Type B pancreatic cell (in vitro differentiated cells): ENCODE measurements around the gene ZNF396. TPM values are rescaled to one million over a fixed set of nuclear protein-coding genes. Genes with fewer than 3 reads are reported as not detected.

Experiments
- DNase-seq: peaks from one replicate; pipeline ENCODE4 v3.0.0; 2021; ENCODE audit warnings: mixed read lengths; ENCODE audit not compliant: unreplicated experiment; ENCODE audit errors: extremely low spot score
- H3K27ac Mint-ChIP-seq: 2 replicates; pipeline ENCODE4 v1.8.0; 2021; ENCODE audit warnings: mild to moderate bottlenecking, mixed read lengths
- H3K27me3 Mint-ChIP-seq: 2 replicates; pipeline ENCODE4 v1.8.0; 2021; ENCODE audit warnings: mixed read lengths
- H3K36me3 Mint-ChIP-seq: 2 replicates; pipeline ENCODE4 v1.8.0; 2021; ENCODE audit warnings: mixed read lengths
- H3K4me1 Mint-ChIP-seq: one replicate; pipeline ENCODE4 v1.8.0; 2021; ENCODE audit warnings: mixed read lengths; ENCODE audit not compliant: unreplicated experiment
- H3K4me3 Mint-ChIP-seq: 2 replicates; pipeline ENCODE4 v1.8.0; 2021; ENCODE audit warnings: mild to moderate bottlenecking, mixed read lengths
- H3K9me3 Mint-ChIP-seq: 2 replicates; pipeline ENCODE4 v1.8.0; 2021; ENCODE audit warnings: mixed read lengths
- CTCF ChIP-seq: fragments of 200-600 bp; sonication (generic); conservative IDR thresholded peaks from 2 replicates; pipeline ENCODE4 v1.5.0; 2021; ENCODE audit warnings: antibody characterized with exemption, mild to moderate bottlenecking
- long read RNA-seq: library from polyadenylated mRNA; unstranded; transcript quantifications from one replicate; pipeline ENCODE4 v2.0.0, GENCODE V29; 2020
- total RNA-seq: library from RNA; stranded (reverse); gene quantifications from 2 replicates; pipeline ENCODE4 v1.2.1, GENCODE V29; 2021; ENCODE audit warnings: low replicate concordance

The ZNF396 gene
- total RNA-seq, result 4.8 and 4.9 TPM in 2 replicates
- long read RNA-seq, transcript ZNF396-206 (4 exons, 2,752 nt), result major isoform, 8 of 13 reads
- long read RNA-seq, partial matches to known transcripts, result 1 of 13 reads
- long read RNA-seq, other reads (novel, unspliced or antisense), result 3 of 13 reads

- peaks cover 31% of the 10 kb centered on the region for H3K27me3 Mint-ChIP-seq
- DNase-seq, result peak; percentile 80
- no peak for TF ChIP-seq CTCF
- H3K4me1 Mint-ChIP-seq, result no peaks in the 10 kb centered on the region
- H3K27ac Mint-ChIP-seq, result peak within 1 kb of the TSS; percentile 48
- H3K36me3 Mint-ChIP-seq, result no peaks in the 10 kb centered on the region
- peak within 1 kb of the TSS; percentile 90 for H3K4me3 Mint-ChIP-seq
- no peaks in the 10 kb centered on the region for H3K9me3 Mint-ChIP-seq
Observed at GRCh38 chr18:35376742-35377695, at the start of gene ZNF396. ZNF396 (minus strand) TSS chr18:35377337; CDS start chr18:35374292, 3,045 bp downstream.

- H3K27ac Mint-ChIP-seq, result no peak overlapping the region
- H3K36me3 Mint-ChIP-seq, result no peaks in the 10 kb centered on the region
- H3K4me3 Mint-ChIP-seq, result no peak overlapping the region
- no peaks in the 10 kb centered on the region for H3K27me3 Mint-ChIP-seq
- TF ChIP-seq CTCF, result no peak
- H3K9me3 Mint-ChIP-seq, result no peaks in the 10 kb centered on the region
- DNase-seq, result no peak
- H3K4me1 Mint-ChIP-seq, result no peaks in the 10 kb centered on the region
Observed at GRCh38 chr18:35426786-35427185, 49.6 kb upstream of the ZNF396 start.

GRCh38 chr18:35424356-35424755 is 47.2 kb upstream of the ZNF396 start:
- no peaks in the 10 kb centered on the region for H3K36me3 Mint-ChIP-seq
- DNase-seq, result no peak
- no peaks in the 10 kb centered on the region for H3K4me1 Mint-ChIP-seq
- no peak overlapping the region for H3K27ac Mint-ChIP-seq
- no peak overlapping the region for H3K4me3 Mint-ChIP-seq
- H3K27me3 Mint-ChIP-seq, result no peaks in the 10 kb centered on the region
- no peaks in the 10 kb centered on the region for H3K9me3 Mint-ChIP-seq
- TF ChIP-seq CTCF, result no peak

GRCh38 chr18:35422237-35422636 is 45.1 kb upstream of the ZNF396 start:
- no peak for TF ChIP-seq CTCF
- H3K27ac Mint-ChIP-seq, result no peak overlapping the region
- H3K4me3 Mint-ChIP-seq, result no peak overlapping the region
- H3K27me3 Mint-ChIP-seq, result no peaks in the 10 kb centered on the region
- no peak for DNase-seq
- peaks cover 4% of the 10 kb centered on the region for H3K36me3 Mint-ChIP-seq
- no peaks in the 10 kb centered on the region for H3K4me1 Mint-ChIP-seq
- H3K9me3 Mint-ChIP-seq, result peaks cover 5% of the 10 kb centered on the region

GRCh38 chr18:35418610-35419009 is 41.5 kb upstream of the ZNF396 start:
- H3K27me3 Mint-ChIP-seq, result peaks cover 3% of the 10 kb centered on the region
- H3K9me3 Mint-ChIP-seq, result peaks cover 9% of the 10 kb centered on the region

More at GRCh38 chr18:35418610-35419009, 41.5 kb upstream of the ZNF396 start:
- no peak for DNase-seq
- Mint-ChIP-seq H3K4me1 (peaks cover 6% of the 10 kb centered on the region), H3K27ac (no peak overlapping the region), H3K36me3 (peaks cover 4% of the 10 kb centered on the region), H3K4me3 (no peak overlapping the region)
- no peak for TF ChIP-seq CTCF
